ENCODE results near the gene FOXP2.

DNA sequence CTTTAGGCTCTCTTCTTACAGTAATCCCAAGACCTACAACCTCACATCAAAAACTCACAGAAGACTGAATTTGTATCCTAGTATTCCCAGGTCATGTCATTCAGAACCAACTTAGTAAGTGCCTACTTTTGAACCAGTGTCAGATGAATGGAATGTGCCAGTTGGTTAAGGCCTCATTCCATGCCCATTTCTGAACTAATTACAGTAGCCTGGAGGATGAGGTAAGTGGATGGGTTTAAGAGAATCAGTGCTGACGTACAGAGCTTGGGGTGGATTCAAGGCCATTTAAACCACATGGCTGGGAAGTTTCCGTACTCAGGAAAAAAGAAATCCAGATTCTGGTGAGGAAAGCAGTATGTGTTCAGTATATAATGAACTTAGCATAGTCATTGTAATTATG, 21.9 kb upstream of the FOXP2 start:
- TF ChIP-seq, protein P1, sequence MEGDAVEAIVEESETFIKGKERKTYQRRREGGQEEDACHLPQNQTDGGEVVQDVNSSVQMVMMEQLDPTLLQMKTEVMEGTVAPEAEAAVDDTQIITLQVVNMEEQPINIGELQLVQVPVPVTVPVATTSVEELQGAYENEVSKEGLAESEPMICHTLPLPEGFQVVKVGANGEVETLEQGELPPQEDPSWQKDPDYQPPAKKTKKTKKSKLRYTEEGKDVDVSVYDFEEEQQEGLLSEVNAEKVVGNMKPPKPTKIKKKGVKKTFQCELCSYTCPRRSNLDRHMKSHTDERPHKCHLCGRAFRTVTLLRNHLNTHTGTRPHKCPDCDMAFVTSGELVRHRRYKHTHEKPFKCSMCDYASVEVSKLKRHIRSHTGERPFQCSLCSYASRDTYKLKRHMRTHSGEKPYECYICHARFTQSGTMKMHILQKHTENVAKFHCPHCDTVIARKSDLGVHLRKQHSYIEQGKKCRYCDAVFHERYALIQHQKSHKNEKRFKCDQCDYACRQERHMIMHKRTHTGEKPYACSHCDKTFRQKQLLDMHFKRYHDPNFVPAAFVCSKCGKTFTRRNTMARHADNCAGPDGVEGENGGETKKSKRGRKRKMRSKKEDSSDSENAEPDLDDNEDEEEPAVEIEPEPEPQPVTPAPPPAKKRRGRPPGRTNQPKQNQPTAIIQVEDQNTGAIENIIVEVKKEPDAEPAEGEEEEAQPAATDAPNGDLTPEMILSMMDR (IDR thresholded peaks at IDR 0.05): no peak
- TF ChIP-seq ZFX (IDR thresholded peaks at IDR 0.05; ENCODE audit: borderline replicate concordance): no peak

All from 22Rv1 (cell line).